GM21447 (cell line): ENCODE data around the gene APBA1.
"Not testable (repeated sequence)": the region's sequence is repeated elsewhere in the genome, so short reads cannot be mapped to it uniquely, and the experiment has no call there.

ENCODE experiments used
- ATAC-seq: cut with Tn5 transposase; IDR thresholded peaks from one replicate; pipeline ENCODE4 v1.9.1; 2021; ENCODE audit not compliant: unreplicated experiment

Gene APBA1

GRCh38 chr9:69420611-69421270 is 251.4 kb downstream of the APBA1 start:
- no peak for ATAC-seq

- no peak for ATAC-seq
These were observed 259.4 kb downstream of the APBA1 start for GRCh38 chr9:69412741-69413150.

- no peak for ATAC-seq
These were observed 260.0 kb downstream of the APBA1 start for GRCh38 chr9:69411931-69412740.

GRCh38 chr9:69411246-69411645 is 260.9 kb downstream of the APBA1 start:
- no peak for ATAC-seq

DNA sequence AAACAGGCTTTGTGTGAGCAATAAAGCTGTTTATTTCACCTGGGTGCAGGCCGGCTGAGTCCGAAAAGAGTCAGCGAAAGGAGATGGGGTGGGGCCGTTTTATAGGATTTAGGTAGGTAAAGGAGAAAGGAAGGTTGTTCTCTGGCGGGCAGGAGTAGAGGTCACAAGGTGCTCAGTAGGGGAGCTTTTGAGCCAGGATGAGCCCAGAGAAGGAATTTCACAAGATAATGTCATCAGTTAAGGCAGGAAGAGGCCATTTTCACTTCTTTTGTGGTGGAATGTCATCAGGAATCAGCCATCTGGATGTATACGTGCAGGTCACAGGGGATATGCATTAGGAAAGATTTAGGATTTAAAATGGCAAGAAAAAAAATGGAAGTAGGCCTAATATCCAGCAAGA is 262.2 kb downstream of the APBA1 start:
- not testable (repeated sequence) for ATAC-seq

DNA sequence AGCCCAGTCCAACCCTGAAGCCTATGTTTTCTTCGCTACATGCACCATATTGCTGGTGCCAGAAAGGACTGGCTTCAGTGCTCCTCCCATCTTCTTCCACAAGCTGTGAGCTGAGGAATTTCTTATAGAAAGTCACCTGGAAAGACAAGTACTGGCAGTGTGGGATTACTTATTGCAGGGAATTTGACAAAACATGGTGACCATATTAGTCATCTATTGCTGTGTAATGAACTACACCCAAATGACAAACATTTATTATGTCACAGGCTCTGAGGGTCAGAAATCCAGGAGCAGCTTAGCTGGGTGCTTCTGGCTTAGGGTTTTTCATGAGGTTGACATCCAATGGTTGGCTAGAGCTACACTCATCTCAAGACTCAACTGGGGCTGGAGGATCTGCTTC is 271.7 kb downstream of the APBA1 start:
- ATAC-seq, result no peak

- ATAC-seq, result no peak
These were observed 274.6 kb downstream of the APBA1 start for GRCh38 chr9:69397384-69398214.

DNA sequence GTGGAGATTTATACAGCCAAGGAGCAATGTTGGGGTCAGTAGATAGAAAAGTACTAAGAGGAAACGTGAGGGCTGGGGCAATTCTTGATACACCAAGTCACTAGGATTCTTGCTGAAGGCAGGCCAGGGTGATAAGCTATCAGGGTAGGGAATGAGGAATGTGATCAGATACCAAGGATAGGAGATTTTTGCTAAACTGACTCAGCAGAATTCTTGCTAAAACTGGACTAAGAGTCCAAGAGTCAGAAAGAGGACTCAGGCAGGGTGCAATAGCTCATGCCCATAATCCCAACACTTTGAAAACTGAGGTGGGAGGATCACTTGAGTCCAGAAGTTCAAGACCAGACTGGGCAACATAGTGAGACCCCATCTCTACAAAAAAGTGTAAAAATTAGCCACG is 275.4 kb downstream of the APBA1 start:
- ATAC-seq, result no peak

DNA sequence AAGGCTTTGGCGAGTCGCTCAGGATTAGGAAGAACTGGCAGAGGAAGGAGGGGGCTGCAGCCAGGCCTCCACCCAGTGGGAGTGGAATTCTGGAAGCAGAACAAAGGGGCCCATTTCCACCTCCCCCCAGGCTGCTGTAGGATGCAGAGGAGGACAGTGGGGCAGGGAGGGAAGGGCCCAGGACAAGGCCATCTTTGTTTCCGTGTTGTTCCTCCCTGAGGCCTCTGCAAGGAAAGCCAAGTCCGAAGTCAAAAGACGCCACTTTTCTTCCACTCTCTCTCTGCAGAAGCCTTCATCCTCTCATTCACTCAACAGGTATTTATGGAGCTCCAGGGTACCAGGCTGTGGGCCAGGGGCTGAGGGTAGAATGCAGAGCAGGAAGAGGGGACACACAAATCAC is 276.5 kb downstream of the APBA1 start:
- ATAC-seq, result no peak

GRCh38 chr9:69393425-69393824 is 278.7 kb downstream of the APBA1 start:
- no peak for ATAC-seq

GRCh38 chr9:69392826-69393225 is 279.3 kb downstream of the APBA1 start:
- ATAC-seq, result no peak

DNA sequence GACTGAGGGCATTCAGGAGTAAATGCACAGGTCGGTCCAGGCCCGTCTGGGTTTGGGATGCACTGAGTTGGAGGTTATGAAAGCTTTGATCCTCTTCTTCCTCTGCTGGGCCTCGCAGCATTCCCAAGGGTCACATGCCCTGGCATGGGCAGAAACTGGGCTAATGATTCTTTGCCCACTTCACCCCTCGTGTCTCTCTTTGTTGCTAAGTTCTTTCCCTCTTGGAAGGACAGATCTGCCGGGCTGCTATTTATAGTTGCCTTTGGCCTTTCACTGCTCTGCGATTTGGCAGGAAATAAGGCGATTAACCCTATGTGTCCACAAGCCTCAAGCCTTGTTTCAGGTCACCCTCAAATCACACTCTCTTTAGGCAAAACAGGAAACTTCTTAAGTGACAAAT is 280.2 kb downstream of the APBA1 start:
- no peak for ATAC-seq

DNA sequence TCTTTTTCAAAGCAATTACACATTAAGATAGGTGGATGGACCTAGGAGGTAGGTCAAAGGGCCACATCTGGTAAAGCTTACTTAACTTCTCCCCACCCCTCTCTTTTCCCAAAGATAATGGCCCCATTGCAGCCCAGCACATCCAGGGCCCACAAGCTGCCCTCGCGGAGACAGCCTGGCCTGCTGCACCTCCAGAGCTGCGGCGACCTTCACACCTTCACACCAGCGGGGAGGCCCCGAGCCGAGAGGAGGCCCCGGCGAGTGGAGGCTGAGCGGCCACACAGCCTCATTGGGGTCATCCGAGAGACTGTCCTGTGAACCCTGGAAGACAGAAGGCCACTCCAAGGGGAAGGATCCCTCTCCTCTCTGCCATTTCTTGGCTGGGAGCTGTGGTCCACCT is 280.7 kb downstream of the APBA1 start:
- no peak for ATAC-seq

DNA sequence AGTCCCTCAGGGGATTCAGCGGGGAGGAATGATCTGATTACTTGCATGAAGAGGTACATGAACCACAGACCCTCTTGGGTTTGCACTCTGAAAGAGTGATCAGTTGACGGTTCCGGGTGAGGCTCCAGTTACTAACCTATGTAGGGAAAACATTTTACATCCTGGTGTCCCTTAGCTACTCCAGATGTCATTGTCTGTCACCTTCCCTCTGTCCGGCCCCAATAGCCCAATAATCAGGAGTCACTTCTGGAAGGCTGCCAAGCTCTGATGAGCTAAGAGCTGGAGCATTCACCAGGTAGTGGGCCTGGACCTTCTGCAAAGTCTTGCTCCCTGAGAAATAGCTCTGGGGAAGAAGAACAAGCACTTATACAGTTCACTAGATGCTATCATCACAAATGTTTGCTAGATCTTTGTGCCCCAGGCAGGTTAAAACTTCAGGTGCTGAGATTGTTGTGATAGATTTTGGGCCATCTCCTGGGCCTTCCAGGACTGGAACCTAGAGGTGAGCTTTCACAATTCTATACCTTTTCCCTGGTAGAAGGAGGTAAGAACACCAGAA is 282.7 kb downstream of the APBA1 start:
- no peak for ATAC-seq

- no peak for ATAC-seq
These were observed 283.6 kb downstream of the APBA1 start for GRCh38 chr9:69388596-69388995.

DNA sequence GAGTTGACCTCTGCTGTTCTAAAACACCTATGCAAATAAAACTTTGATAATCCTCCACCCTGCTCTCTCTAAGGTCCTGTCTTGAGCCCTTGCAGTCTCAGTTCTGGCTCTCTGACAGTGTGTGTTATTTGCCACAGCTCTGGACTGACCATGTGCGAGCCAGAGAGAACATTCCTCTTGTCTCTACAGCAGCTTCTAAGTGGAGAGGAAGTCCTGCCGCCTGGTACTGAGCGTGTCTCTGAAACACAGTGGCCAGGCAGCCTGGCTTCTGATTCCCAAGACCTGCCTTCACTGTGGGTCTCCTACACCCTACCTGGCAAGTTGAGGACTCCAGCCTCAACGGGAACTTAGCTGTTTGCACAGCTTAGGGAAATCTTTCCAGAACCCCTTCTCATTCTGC is 285.5 kb downstream of the APBA1 start:
- ATAC-seq, result no peak

DNA sequence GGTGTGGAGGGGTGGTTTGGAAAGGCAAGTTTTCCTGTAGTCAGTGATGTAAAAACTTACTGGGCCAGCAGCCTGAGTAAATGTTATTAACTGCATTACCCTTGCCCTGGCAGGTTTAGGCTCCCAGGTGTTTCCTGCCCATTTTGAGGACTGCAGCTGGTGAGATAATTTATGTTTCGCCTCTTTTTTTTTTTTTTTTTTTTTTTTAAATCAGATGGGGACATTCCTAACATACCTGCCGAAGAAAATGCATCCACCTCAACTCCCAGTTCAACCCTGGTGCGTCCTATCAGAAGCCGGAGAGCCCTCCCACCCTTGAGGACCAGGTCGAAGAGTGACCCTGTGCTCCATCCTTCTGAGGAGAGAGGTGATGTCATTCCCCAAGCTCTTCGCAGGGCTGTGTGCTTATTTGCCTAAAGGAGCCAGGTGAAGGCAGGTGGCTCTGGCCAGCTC is 286.6 kb downstream of the APBA1 start:
- no peak for ATAC-seq

- no peak for ATAC-seq
These were observed 290.0 kb downstream of the APBA1 start for GRCh38 chr9:69382135-69382534.

DNA sequence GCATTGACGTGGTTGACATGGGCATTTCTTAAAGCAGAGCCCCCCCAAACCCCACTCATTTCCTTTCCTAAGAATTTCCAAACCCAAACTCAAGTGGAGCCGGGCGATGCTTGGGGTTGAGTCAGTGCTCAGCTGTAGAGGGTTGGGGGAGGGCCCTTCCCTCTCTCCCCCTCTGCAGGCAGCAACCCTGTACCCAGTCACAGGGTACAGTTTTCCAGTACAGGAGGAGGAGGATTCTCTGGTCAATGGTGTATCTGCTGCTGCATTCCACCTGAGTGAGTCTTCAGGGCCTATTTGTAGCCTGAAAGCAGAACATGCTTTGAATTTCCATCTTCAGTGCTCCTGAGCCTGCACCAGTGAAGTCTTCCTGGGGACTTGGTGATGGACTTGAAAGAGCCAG is 291.4 kb downstream of the APBA1 start:
- ATAC-seq, result no peak

- no peak for ATAC-seq
These were observed 291.9 kb downstream of the APBA1 start for GRCh38 chr9:69380301-69380700.

- ATAC-seq, result no peak
These were observed 292.7 kb downstream of the APBA1 start for GRCh38 chr9:69379270-69379982.
